Measurements from ENCODE around the gene CHPF2.

CHPF2 gene

GRCh38 chr7:151232091-151232916 is at the start of gene CHPF2:
Gene CHPF2 (plus strand): TSS chr7:151232483. CDS start chr7:151234012, 1,529 bp downstream.
- DNase-seq = peak; percentile 89

GRCh38 chr7:151185762-151186639 is 46.3 kb upstream of the CHPF2 start:
- DNase-seq = no peak

DNA sequence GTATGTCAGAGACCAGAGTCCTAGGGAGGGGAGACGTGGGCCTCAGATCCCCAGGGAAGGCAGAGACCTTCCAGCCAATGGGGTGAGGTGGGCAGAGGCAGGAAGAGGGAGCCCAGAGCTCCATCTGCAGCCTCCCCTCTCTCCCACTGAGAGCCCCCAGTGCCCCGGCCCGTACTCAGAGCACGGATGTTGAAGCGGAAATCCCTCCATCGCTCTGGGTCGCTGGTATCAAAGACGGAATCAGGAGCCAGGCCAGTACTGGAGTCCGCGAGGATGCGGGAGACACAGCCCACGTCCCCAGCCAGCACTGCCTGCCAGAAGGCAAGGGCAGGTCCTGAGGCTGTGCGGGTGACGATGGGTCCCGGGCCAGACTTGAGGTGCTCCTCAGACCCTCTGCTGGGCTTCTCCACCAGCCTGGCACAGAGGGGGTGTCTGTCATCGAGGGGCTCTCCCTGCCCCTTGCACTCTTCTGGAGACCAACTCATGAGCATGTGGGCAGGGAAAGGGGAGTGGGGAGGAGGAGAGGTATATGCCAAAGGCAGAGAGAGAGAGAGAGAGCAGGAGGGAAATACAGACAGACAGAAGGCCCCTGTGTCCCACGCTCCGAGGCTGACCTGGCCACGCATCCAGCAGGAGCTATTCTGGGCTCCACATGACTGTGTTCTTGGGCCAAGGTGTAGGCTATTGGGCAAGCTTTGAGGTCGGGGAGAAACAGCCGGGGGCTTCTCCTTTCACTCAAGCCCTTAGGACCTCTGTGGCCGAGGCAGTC is 45.5 kb upstream of the CHPF2 start, which contains the start of gene ASB10:
TSS of gene ASB10 (minus strand) at position 611 of the 769 bp plus-strand sequence. CDS start at position 491, 120 bp downstream.
- no peak for DNase-seq

DNA sequence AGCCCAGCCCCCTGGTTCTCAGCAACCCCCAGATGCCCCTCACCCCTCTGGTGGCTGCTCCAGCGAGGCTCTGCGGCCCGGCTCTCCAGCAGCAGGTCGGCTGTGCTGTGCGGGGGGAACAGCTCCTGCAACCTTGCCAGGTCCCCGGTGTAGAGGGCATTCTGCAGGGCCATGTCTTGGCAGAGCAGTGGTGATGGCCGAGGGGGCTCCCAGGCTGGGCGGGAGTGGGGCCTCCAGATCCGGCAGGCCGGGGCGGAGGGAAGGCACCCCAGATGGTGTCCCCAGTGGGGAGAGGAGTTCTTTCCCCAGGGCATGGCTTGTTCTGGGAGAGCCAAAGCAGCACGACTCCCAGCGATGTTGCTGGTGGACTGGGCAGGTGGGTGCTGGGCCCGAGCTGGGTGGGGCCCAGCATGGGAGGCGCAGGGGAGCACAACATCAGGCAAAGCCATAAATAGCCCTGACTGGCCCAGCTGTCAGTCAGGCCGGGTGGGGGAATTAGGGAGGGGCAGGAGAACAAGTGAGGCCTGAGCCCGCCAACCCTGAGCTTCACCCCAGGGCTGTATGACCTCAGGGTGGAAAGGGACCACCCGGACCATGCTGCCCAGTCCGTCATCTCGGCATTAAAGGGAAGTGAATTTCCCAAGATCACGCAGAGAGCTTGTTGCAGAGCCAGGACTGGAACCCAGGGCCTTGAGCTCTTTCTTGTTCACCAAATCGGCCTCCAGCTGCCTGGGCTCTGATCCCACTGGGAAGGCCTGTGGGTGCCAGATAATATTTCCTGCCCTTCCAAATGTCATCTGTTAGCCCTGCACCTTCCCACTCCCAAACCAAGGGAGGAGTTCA is 44.7 kb upstream of the CHPF2 start:
- DNase-seq = no peak

- DNase-seq = no peak
These were observed 44.1 kb upstream of the CHPF2 start for GRCh38 chr7:151188252-151188542.

- DNase-seq = no peak
These were observed 43.2 kb upstream of the CHPF2 start for GRCh38 chr7:151189038-151189437.

- DNase-seq = no peak
These were observed 40.7 kb upstream of the CHPF2 start for GRCh38 chr7:151191544-151191943.

DNA sequence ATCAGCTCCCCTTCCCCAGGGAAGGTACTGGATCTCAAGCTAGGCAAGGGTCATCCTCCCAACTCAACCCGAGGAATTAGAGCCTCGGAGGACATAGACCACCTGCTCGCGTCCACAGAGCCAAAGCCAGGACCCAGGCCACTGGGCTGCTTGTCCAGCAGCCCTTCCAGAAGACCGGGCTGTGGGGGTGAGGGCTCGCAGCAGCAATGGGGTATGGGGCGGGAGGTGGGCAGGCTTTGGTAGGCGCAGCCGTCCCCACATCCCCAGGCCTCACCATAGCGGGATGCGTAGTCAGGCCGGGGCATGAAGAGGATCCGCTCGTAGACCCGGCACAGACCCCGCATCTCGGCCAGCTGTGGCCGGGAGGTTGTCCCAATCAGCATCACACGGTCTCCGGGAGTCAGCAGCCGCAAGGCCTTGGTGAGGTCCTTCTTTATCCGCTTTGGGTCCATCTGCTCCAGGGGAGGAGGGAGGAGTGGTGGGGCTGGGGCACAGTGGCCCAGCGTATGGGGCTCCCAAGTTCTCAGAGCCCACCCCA is 40.2 kb upstream of the CHPF2 start:
- no peak for DNase-seq

DNA sequence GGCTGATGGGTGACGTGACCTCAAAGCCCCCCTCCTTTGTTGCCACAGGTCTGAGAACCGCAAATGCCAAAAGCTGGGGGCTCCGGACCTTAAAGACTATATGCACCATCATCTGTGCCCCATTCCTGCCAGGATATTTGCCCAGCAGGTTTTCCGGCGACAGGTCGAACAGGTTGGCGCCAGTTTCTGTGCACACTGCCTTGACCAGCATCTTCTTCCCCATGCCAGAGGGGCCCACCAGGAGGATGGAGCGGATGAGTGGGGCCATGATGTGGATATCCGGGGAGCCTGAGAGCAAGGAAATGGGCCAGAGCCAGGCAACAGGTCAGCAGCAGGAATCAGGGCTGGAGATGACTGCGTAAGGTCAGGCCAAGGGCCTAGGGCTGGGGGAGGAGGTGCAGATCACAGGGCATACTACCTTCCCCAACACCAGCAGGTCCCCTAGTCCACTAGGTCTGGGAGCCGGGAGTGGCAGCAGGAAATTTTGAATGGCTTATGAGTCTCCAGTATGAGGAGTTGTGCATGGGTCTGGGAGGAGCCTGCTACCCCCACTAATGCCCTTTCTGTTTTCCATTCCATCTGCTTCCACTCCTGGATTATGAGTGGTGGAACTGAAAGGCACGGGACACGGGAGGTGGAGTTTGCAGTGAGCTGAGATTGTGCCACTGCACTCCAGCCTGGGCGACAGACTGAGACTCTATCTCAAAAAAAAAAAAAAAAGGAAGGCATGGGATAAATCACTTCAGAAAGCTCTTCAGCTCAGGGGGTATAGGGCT is 38.9 kb upstream of the CHPF2 start:
- no peak for DNase-seq

DNA sequence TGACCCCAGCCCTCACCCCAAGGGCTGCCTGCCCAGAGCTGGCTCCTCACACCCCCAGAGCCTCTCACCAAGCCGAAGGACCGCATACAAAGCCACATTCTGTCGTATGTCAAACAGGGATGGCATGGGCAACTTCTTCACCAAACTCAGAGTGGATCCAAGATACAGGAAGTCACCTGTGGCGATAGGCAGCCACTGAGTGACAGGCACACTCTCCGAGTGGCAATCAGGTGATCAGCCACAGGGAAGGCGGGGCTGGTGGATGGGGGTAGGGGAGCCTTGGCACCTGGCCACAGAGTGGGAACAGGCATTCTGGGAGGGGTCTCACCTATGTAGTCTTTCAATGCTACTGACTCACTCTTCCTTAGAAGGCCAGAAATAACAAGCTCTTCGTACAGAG is 38.1 kb upstream of the CHPF2 start:
- peak; percentile 6 for DNase-seq

DNA sequence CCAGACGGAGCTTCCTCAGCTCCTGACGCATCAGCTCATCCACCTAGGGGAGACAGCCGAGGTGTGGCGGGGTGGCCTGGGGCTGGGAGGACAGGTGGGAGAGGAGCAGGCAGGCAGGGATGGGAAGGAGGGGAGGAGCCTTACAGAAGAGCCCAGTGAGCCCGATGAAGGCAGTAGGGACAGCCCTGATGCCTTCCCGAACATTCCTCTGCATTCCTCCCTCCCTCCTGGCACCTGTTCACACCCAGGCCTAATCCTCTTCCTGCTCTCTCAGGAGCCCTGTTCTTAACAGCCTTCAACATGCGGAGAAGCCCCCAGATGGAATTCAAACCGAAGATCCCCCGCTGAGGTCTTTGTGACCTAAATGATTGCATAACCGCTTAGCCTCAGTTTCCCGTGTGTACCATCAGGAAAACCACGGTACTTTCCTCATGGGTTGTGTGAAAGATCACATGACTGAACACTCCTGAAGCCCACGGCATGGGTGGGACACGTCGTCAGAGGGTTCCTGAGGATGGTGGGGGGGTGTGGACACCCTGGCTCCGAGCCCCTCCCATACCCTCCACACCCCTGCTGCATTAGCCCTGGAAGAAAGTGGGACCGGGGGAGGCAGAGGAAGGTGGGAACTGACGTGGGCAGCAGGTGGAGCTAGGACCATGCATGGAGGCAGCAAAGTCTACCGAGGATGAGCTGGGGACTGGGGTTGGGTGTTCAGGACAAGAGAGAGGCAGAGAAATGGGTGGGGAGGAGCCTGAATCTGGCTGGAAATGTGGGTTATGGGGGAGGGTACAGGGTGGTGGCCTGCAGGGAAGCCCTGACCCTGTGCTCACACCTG is 36.5 kb upstream of the CHPF2 start:
- DNase-seq = no peak

DNA sequence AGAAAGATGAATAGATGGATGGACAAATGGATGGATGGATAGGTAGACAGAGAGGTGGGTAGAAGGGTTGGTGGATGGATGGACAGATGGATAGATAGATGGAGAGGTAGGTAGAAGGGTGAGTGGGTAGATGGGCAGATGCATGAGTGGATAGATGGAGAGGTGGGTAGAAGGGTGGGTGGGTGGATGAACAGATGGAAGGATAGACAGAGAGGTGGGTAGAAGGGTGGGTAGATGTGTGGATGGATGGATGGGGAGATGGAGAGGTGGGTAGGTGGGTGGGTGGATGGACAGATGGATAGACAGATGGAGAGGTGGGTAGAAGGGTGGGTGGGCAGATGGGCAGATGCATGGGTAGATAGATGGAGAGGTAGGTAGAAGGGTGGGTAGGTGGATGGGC is 34.4 kb upstream of the CHPF2 start:
- DNase-seq = no peak

- DNase-seq = no peak
These were observed 33.1 kb upstream of the CHPF2 start for GRCh38 chr7:151198945-151199848.

DNA sequence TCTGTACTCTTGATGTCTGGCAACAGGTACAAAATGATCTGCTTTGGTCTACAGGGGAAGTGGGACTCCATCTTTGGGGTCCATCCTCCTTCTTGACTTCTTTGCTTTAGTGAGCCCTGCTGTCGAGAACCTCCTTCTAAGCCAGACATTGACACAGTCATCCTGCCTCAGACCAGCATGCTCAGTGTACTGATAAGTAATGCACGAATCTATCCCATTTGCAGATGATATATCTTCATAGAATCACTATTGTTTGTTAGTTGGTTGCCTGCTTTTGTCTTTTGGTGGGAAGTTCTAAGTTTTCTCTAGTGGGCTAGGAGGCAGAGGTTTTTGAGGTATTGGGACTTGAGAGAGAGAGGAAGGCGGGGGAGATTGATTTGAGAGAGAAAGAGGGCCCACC is 30.9 kb upstream of the CHPF2 start:
- no peak for DNase-seq

DNA sequence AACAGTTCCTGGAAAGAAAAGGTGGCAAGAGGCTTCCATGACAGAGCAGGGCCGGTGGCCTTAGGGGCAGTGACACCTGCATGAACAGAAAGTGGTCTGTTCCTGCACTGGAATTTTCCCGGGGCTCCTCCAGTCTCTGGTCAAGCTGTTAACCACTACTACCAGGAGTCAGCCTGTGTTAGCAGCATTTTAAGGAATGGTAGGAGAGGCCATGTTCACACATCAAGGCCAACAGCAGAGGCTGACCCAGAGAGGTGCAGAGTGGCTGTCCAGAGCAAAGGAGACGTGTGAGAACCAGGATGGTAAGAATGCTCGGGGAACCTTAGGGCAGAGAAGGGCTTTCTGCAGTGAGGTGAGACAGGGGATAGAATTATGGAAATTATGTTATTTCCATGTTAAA is 30.5 kb upstream of the CHPF2 start:
- no peak for DNase-seq

DNA sequence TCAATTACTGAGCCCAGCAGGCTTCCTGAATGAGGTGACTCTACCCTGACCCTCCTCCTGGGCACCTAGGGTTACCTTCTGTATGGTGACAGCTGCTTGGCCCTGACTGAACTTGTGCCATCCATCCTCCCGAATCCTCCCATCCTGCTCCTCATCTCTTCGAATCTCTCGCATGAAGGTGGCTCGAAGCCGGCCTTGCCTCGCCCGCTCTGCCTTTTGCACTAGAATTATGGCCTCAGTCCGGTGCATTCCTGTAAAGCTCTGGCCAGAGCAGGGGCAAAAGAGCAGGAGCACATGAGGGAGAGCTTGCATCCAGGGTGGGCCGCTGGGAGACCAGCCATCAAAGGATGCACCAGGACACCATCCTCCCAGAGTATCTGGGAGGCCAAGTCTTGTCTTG is 29.4 kb upstream of the CHPF2 start:
- DNase-seq = no peak

DNA sequence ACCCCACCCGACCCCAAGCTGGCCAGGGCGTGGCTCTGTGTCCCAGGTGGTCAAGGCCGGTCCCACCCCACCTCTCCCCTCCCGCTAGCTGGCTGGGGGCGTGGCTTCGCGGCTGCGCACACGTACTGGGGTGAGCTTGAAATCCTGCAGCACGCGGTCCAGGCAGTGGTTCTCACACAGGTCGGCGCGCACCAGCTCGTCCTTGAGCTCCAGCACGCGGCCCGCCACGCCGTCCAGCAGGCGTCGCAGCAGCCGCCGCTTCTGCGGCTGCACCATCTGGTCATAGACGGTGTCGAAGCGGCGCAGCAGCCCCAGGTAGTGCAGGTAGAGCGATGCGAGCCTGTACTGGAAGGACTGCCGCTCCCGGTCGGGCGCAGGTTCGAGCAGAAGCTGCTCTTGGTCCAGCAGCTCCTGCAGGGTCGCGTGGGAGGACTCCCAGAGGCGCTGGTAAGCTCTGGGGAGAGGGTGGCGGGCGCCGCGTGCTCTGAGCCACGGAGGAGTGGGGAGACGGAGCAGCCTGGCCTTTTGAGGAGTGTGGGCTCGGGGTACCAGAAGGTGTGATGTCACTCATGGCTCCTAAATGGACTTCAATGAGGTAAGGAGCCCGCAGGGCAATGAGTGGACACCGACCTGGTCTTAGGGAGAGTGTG is 27.8 kb upstream of the CHPF2 start:
- peak; percentile 9 for DNase-seq

DNA sequence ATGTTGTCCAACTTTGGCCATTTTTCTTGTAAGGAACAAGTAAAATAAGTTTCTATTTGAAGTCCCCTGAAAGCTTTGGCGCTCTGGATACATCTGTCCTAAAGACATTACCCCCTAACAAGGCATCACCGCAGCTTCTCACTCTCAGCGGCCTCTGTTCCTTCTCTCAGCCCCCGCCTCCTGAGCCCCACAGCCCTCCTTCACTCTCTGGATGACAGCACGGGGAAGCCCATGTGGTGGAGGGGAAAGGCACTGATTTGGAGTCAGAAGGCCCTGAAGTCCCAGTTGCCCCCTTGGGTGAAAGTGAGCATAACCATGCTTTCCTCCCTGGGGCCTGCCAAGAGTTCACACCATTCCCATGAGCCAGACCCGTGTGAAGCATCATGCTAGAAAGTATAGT is 26.6 kb upstream of the CHPF2 start:
- DNase-seq = no peak

DNA sequence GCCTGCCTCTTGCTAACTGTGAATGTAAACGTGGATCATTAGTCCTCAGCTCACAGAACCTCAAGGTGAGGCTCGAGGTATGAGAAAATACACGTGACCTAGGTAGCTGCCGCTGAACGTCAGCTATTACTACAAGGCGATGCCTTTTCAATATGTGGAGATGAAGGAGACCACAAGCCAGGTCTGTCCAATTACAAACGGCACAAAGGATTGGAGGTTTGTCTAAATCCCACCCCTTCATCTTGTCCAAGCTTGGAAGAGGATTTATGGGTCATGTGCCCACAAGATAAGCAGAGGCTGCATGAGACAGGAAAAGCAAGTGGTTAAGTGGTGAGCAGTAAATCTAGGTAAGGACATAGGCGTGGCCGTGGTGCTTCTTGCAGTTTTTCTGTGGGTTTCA is 25.4 kb upstream of the CHPF2 start:
- DNase-seq = peak; percentile 68
